HL-60/S4 (cell line): ENCODE measurements around the gene CLCN6.
"Not testable (repeated sequence)": the region's sequence is repeated elsewhere in the genome, so short reads cannot be mapped to it uniquely, and the experiment has no call there.

Experiments
- in situ Hi-C: fragments of 300-500 bp; cut with MboI; formaldehyde crosslinking; loops from 2 replicates; pipeline ENCODE4 v1.14.3; 2022; ENCODE audit warnings: low sequenced_read_pairs

Gene CLCN6

DNA sequence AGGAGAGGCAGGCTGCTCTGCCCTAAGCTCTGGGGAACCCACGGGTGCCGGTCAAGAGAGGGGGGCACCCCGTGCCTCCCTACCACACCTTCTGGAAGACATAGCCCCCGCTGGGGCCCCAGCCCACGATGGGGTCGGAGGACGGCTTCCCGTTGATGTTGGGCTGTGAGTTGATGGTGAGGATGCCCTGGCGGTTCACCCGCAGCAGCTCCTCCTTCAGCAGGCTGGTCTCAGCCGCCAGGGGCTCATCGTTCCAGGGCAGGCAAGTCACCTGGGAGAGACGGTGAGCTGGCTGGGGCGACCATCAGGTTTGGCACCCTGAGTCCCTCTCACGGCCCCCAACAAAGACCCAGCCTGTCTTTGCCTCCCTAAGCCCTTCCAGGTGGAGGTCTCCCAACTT, 12.2 kb upstream of the CLCN6 start:
- in situ Hi-C loops, result no loop called here

DNA sequence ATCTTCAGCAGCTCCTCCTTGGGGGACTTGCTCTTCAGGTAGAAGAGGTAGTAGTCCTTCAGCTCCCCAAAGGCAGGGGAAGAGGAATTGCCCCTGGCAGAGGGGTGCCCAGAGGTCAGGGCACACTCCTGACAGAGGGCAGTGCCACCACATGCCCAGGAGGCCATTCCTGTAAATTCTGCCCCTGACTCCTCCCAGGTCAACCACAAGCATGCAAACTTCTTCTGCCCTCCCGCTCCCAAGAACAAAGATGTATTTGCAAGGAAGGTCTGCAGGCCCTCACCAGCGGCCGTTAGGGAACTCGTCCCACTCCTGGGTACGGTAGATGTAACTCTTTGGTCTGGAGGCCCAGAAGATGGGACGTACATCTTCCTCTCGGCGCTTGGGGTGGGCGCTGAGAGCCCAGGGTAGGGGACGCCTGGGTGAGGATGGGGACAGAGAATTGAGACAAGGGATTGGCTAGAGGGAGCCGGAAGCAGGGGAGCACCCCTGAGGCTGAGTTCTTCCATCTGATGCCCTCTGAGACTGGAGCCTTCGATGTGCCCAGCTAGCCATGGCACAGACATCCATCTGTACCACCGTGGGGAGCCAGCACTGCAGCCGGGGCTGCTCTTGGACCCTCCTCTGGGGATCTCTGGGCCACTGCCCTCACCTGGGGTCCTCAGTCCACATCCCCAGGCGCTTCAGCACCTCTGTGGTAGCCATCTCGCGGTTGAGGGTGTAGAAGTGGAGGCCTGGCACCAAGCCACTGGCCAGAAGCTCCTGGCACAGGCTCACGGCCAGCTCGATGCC, 11.3 kb upstream of the CLCN6 start:
- in situ Hi-C loops, result no loop called here

- in situ Hi-C loops, result no loop called here
Observed at GRCh38 chr1:11795238-11795890, 10.6 kb upstream of the CLCN6 start.

DNA sequence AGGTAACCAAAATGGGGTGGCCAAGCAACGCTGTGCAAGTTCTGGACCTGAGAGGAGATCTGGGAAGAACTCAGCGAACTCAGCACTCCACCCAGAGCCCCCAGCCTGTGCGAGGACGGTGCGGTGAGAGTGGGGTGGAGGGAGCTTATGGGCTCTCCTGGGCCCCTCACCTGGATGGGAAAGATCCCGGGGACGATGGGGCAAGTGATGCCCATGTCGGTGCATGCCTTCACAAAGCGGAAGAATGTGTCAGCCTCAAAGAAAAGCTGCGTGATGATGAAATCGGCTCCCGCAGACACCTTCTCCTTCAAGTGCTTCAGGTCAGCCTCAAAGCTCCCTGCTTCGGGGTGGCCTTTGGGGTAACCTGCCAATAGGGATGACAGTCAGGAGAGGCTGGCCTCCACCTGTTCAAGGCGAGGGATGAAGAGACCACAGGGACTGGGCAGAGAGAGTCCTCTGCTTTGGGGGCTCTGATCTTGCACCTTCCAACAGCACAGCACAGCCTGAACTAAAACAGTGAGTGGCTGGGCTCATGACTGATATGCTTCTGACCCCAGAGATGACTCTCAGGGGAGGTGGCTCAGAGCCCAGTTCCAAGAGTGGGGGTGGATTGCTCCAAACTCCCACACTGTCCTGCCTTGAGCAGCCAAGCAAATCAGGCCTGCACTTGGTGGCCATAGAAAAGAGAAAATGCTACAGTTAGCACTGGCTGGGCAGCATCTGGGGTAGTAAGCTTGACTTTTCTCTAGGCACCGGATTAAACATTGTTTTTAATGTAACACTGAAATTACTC, 9.8 kb upstream of the CLCN6 start:
- in situ Hi-C loops, result no loop called here

DNA sequence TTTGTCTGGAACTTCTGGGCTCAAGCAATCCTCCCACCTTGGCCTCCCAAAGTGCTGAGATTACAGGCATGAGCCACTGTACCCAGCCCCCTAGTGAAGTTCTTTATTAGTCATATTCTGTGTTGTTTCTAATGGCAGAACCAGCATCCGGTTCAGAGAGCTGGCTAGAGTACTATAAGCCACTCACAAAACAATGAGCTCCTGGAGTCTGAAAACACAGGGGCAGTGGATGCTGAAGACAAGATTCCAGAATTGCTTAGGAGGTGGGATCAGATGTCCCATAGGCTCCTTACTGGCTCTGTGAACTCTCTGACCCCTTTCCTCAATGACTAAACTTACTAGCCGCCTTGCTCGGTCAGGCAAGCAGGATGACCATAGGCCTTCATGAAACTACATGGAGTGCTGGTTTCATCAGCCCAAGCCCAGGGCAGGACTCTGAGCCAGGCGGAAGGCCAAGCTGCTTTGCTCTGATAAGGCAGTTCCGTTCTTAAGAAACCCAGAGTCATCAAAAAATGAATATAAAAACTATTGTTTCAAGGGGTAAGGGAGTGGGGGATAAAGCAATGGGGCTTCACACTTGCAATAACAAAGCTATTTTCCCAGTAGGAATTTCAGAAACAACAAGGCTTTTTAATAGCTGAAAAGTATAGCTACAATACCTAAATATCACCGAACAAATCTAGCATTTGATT, 8.3 kb upstream of the CLCN6 start:
- in situ Hi-C loops, result no loop called here

GRCh38 chr1:11799099-11799498, 6.9 kb upstream of the CLCN6 start:
- in situ Hi-C loops, result no loop called here

DNA sequence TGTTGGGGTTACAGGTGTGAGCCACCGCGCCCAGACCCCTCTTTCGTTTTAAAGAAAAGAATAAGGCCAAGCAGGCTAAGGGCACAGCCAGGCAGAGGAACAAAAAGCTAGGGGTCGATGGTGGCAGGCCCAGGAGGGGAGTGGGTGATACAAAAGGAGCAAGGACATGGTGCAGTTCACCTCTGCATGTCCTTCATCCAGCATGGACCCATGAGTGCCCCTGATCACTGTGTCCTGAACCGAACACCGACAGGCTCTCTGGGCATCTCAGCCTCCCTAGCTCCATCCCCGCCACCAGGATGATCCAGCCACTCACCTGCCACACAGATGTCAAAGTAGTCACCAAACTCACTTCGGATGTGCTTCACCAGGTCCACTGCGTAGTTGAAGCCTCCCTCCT, 6.1 kb upstream of the CLCN6 start:
- in situ Hi-C loops, result no loop called here

- in situ Hi-C loops, result no loop called here
Observed at GRCh38 chr1:11800391-11800755, 5.6 kb upstream of the CLCN6 start.

GRCh38 chr1:11800756-11801433, 5.1 kb upstream of the CLCN6 start:
- in situ Hi-C loops, result no loop called here

GRCh38 chr1:11802616-11802972, 3.4 kb upstream of the CLCN6 start:
- in situ Hi-C loops, result no loop called here

DNA sequence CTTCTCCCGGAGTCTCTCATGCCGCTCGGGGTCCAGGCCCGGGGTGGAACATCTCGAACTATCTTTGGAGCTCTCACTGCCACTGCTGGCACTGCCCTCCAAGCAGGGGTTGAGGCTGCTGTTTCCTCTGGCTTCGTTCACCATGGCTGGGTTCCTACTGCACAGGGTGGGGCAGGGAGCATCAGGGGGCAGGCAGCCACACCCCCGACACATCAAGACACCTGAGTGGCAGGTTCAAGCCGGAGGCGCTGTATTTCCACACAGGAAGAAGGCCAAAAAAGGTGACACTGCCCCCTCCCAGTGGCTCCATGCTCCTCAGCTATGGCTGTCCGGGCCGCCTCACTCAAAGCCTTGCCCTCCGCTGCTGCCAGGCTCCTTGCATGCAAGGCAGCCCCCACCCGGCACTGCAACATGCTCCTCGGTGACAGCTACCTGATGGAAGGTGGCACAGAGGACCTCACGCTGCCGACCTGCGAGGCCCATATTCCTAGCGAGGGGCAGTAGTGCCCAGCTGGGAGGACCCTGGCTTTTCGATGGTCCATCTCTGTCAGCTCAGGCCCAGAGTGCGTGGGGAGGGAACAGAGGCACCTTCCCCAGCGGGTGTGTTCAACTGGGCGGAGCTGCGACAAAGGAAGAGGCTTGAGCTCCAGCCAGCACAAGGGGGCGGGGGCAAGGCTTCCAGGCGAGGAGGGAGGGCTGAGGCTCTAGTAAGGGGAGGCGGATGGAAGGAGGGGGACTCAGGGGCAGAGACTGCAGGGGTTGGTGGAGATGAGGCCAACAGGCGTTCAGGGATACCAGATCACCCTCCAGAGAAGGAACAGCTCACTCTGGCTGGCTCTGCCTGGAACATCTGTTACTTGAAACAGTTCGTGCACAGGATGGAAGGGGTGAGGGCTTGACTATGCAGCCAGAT, 2.8 kb upstream of the CLCN6 start:
- in situ Hi-C loops, result no loop called here

DNA sequence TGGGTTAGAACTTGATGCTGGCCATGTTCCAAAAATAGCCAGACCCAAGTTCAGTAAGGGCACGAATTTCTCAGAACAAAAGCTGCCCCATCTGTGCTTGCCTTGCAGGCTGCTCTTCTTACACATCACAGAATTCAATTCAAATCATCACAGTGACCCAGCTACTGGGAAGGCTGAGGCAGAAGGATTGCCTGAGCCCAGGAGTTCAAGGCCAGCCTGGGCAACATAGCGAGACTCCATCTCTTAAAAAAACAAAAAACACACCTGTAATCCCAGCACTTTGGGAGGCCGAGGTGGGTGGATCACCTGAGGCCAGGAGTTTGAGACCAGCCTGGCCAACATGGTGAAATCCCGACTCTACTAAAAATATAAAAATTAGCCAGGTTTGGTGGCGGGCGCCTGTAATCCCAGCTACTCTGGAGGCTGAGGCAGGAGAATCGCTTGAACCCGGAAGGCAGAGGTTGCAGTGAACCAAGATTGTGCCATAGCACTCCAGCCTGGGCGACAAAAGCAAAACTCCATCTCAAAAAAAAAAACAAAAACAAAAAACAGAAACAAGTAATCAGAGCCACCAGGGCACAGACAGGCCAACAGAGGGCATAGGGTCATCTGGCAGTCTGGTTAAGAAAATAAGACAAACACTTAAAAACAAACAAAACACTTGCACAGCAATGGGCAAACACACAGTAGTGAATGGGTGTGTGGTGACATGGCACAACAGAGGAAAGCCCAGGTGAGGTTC, 1.9 kb upstream of the CLCN6 start:
- in situ Hi-C loops, result not testable (repeated sequence)

- in situ Hi-C loops, result no loop called here
Observed at GRCh38 chr1:11804666-11805421, 1.1 kb upstream of the CLCN6 start.

DNA sequence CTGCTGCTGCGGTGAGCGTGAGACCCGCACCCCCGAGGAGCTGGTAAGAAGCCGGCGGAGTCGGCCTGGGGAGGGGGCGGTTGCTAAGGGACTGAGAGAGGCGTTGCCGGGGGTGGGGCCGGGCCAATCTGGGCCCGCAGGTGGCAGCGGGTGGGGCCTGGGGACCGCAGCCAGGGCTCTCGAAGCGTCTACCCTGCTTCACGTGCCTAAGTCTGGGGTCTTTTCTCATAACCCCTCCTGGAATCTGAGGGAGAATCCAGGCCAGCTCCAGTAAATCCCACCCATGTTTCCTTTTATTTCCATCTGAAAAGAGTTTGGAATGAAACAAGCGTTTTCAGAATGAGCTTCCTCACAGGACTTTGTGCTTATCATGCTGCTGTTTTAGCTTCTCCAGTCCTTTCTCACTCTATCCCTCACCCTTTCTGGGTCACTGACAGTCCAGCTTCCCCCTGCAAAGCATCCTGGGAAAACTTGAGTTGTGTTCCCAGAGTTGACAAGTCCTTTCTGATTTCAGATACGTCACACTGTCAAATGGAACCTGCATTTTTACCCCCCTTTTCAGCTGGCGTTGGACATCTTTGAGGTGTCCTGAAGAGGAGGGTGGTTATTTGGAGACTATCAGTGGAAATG, 431 bp downstream of the CLCN6 start:
- in situ Hi-C loops, result no loop called here

GRCh38 chr1:11807133-11807532, 1.1 kb downstream of the CLCN6 start:
- in situ Hi-C loops, result no loop called here

DNA sequence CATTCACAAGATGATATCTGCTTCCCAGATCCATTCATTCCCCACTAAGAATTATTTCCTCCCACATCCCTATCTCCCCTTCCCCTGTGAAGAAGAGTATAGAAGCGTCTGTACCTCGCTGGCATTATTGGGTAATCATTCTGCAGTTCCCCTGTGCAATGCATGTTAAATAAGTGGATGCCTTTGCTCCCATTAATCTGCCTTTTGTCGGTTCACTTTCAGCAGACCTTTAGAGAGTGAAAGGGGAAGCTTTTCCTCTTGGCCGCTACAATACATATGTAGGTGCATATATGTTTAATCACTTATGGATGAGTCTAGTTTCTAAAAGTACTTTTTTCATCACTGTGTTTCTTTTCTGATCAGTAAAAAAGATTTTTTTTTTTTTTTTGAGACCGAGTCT, 7.0 kb downstream of the CLCN6 start:
- in situ Hi-C loops, result no loop called here

DNA sequence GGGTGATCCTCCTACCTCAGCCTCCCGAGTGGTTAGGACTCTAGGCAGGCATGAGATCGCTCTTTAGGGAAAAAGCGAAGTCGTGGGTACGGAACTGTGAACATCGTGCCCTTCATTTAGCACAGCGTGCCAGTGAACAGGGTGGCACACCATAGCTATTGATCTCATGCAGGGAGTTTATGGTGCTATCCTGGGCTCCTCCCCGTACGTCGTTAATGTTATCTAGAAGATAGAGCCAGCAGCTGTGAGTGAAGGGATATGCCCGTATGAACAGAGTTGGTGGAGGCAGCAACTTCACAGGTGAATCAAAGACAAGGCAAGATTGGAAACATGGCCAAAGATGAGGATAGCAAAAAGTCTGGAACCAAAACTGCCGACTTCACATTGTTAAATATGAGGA, 11.2 kb downstream of the CLCN6 start:
- in situ Hi-C loops, result no loop called here

DNA sequence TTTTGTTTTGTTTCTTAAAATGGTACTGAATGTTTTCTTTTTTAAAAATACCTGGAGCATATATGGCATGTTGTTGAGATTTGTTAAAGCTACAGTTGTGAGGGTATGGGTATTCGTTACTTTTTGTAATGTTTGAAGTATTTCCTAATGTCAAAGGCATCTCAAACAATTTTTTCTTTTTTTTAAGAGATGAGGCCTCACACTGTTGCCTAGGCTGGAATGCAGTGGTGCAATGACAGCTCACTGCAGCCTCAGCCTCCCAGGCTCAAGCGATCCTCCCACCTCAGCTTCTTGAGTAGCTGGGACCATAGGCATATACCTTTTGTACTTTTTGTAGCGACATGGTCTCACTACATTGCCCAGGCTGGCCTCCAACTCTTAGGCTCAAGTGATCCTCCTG, 16.1 kb downstream of the CLCN6 start:
- in situ Hi-C loops, result no loop called here
